Common myeloid progenitor, CD34-positive (primary cell): ENCODE data around the gene NFKBIZ.
"Not testable (repeated sequence)": the region's sequence is repeated elsewhere in the genome, so short reads cannot be mapped to it uniquely, and the experiment has no call there.

Experiments
- CTCF ChIA-PET: fragments of 350-600 bp; sonication (Branson Sonifier 250); formaldehyde crosslinking; loops from one replicate; lab custom pipeline; 2021; ENCODE audit warnings: antibody characterized with exemption; lab: Charles Lee
- POLR2A ChIA-PET: fragments of 350-600 bp; sonication (Branson Sonifier 250); formaldehyde crosslinking; loops from one replicate; lab custom pipeline; 2021; ENCODE audit warnings: antibody characterized with exemption; lab: Charles Lee
- DNase-seq, 3 donors: peaks; one replicate each; pipeline versions ENCODE4 v3.0.0 to v3.0.0-alpha.2; 2013
- H3K27ac ChIP-seq, 2 experiments: 1 replicate in 1 of 2; 2 replicates in 1 of 2; pipeline ENCODE4 v1.7.0; 2013; ENCODE audit warnings: inconsistent platforms in 2 of 2, low read length in 2 of 2, mild to moderate bottlenecking in 2 of 2, low read depth in 1 of 2, moderate library complexity in 1 of 2; ENCODE audit not compliant: severe bottlenecking in 2 of 2, insufficient read depth in 1 of 2, poor library complexity in 1 of 2
- H3K27me3 ChIP-seq, 5 experiments: replicated peaks in 2 of 5; 1 replicate in 3 of 5; 2 replicates in 2 of 5; pipeline versions ENCODE4 v1.6.1 to v1.7.0; 2013; ENCODE audit warnings: low read length in 4 of 5, mild to moderate bottlenecking in 2 of 5, moderate library complexity in 2 of 5, inconsistent platforms in 1 of 5; ENCODE audit not compliant: insufficient read depth in 5 of 5, control insufficient read depth in 4 of 5
- H3K36me3 ChIP-seq, 4 experiments: 1 replicate in 2 of 4; 2 replicates in 2 of 4; pipeline versions ENCODE4 v1.6.1 to v1.7.0; 2013; ENCODE audit warnings: low read length in 3 of 4, control low read depth in 1 of 4, mild to moderate bottlenecking in 1 of 4; ENCODE audit not compliant: control insufficient read depth in 4 of 4, insufficient read depth in 4 of 4
- H3K4me1 ChIP-seq, 4 experiments: 1 replicate in 3 of 4; 2 replicates in 1 of 4; pipeline versions ENCODE4 v1.6.1 to v1.7.1; 2013; ENCODE audit warnings: low read length in 3 of 4, mild to moderate bottlenecking in 3 of 4, control low read depth in 1 of 4, inconsistent platforms in 1 of 4, moderate library complexity in 1 of 4; ENCODE audit not compliant: control insufficient read depth in 4 of 4, insufficient read depth in 4 of 4; ENCODE audit errors: control extremely low read depth in 1 of 4
- H3K4me3 ChIP-seq, 7 experiments: 1 replicate in 4 of 7; 2 replicates in 3 of 7; pipeline versions ENCODE4 v1.5.1 to v1.7.0; 2013; ENCODE audit warnings: mild to moderate bottlenecking in 7 of 7, low read length in 6 of 7, moderate library complexity in 6 of 7, inconsistent platforms in 2 of 7, low read depth in 2 of 7, control low read depth in 1 of 7; ENCODE audit not compliant: insufficient read depth in 4 of 7, control insufficient read depth in 1 of 7; ENCODE audit errors: extremely low read depth in 1 of 7
- H3K9me3 ChIP-seq, 5 experiments: 1 replicate in 4 of 5; 2 replicates in 1 of 5; pipeline versions ENCODE4 v1.6.1 to v1.7.1; 2013; ENCODE audit warnings: low read length in 4 of 5, mild to moderate bottlenecking in 2 of 5, inconsistent platforms in 1 of 5, low read depth in 1 of 5, moderate library complexity in 1 of 5; ENCODE audit not compliant: control insufficient read depth in 4 of 5, insufficient read depth in 2 of 5; ENCODE audit errors: control extremely low read depth in 1 of 5
- WGBS: methylation state at CpG from one replicate; pipeline ENCODE4 v1.1.5; 2013; ENCODE audit not compliant: insufficient coverage; 5-methylcytosine and 5-hydroxymethylcytosine counted together

Gene NFKBIZ

GRCh38 chr3:101903451-101903871, 54.1 kb downstream of the NFKBIZ start:
- H3K27ac ChIP-seq: no peak overlapping the region
- H3K4me3 ChIP-seq: no peak overlapping the region
- H3K4me1 ChIP-seq: peaks cover 2 to 13% (median 9%) of the 10 kb centered on the region in 4 experiments
- peaks cover 0 to 2% (median 0%) of the 10 kb centered on the region in 5 experiments for H3K9me3 ChIP-seq
- no peak for DNase-seq
- POLR2A ChIA-PET: no interaction called here
- no peaks in the 10 kb centered on the region for H3K27me3 ChIP-seq
- no peaks in the 10 kb centered on the region for H3K36me3 ChIP-seq
- CTCF ChIA-PET: interaction anchor here (0.7 kb wide), 1 partner anchor 502 kb away, joined by 3 read pairs; no protein-coding TSS in a partner anchor
- WGBS: 100% methylated on average over 3 of the region's 3 CpGs

GRCh38 chr3:101905573-101905972, 56.3 kb downstream of the NFKBIZ start:
- H3K27me3 ChIP-seq, H3K4me3 ChIP-seq, H3K9me3 ChIP-seq, H3K36me3 ChIP-seq, H3K4me1 ChIP-seq, H3K27ac ChIP-seq, POLR2A ChIA-PET, DNase-seq: not testable (repeated sequence)
- CTCF ChIA-PET: interaction anchor here (0.6 kb wide), 1 partner anchor 10 kb away, joined by 3 read pairs; no protein-coding TSS in a partner anchor
- WGBS: no CpG with 5 or more reads among the region's 1 CpG
